Uterus (tissue), 4 donors: ENCODE measurements around the gene MALAT1. TPM values are rescaled to one million over a fixed set of nuclear protein-coding genes. Genes with fewer than 3 reads are reported as not detected.
"Not testable (repeated sequence)": the region's sequence is repeated elsewhere in the genome, so short reads cannot be mapped to it uniquely, and the experiment has no call there.

ENCODE experiments used
- DNase-seq, 2 donors: peaks; one replicate each; pipeline ENCODE4 v3.0.0-alpha.2; 2019 to 2020
- H3K27ac ChIP-seq, 2 donors: fragments of 200-600 bp; sonication (generic); 1 replicate in 1 of 2; 2 replicates in 1 of 2; pipeline ENCODE4 v1.5.1; 2016 to 2018
- H3K27me3 ChIP-seq, 2 donors: fragments of 200-600 bp; sonication (generic); one replicate each; pipeline ENCODE4 v1.5.1; 2018 to 2019; ENCODE audit warnings: control low read depth in 1 of 2
- H3K36me3 ChIP-seq, 2 donors: fragments of 200-600 bp; sonication (generic); one replicate each; pipeline ENCODE4 v1.5.1; 2019; ENCODE audit warnings: control low read depth in 1 of 2
- H3K4me1 ChIP-seq, 2 donors: fragments of 200-600 bp; sonication (generic); one replicate each; pipeline ENCODE4 v1.5.1; 2018 to 2019; ENCODE audit warnings: control low read depth in 1 of 2
- H3K4me3 ChIP-seq, 2 donors: fragments of 200-600 bp; sonication (generic); 1 replicate in 1 of 2; 2 replicates in 1 of 2; pipeline ENCODE4 v1.5.1; 2018 to 2019; ENCODE audit warnings: mild to moderate bottlenecking in 1 of 2
- H3K9me3 ChIP-seq, 2 donors: fragments of 200-600 bp; sonication (generic); one replicate each; pipeline ENCODE4 v1.5.1; 2019; ENCODE audit warnings: control low read depth in 1 of 2
- CTCF ChIP-seq, 4 experiments: fragments of 200-600 bp in 2 of 4; fragments of 450-650 bp in 2 of 4; sonication (generic) in 2 of 4; IDR thresholded peaks; one replicate each; pipeline ENCODE4 v1.5.1; 2016 to 2019; ENCODE audit warnings: antibody characterized with exemption in 4 of 4, mild to moderate bottlenecking in 2 of 4, moderate library complexity in 1 of 4
- POLR2A ChIP-seq, 2 donors: fragments of 450-650 bp; IDR thresholded peaks; one replicate each; pipeline ENCODE4 v1.6.1; 2016; ENCODE audit warnings: antibody characterized with exemption in 2 of 2, mild to moderate bottlenecking in 1 of 2, moderate library complexity in 1 of 2
- intact Hi-C: fragments of 100-400 bp; cut with DNase I; formaldehyde crosslinking; loops from one replicate; pipeline ENCODE4 v1.15.1; 2023; ENCODE audit warnings: low total_unique reads
- total RNA-seq, 4 donors: library from RNA; depleted of rRNA in 3 of 4; stranded (reverse); fragments of >200 nt in 3 of 4; gene quantifications; one replicate each; pipeline versions ENCODE4 v1.1.0 to v1.2.4, GENCODE V29; 2014 to 2023
- donor health status: DM: yes; HTN: yes; CAD: no.

The MALAT1 gene
- total RNA-seq, 4 donors from 2014 or later: 6,732 to 19,335 (median 13,886) TPM

GRCh38 chr11:65470433-65471049 lies 28.3 kb upstream of the MALAT1 start:
- intact Hi-C loops: no loop called here
- H3K4me3 ChIP-seq: no peak overlapping the region
- peak in 1 of 2 donors; percentile 29 for DNase-seq

DNA sequence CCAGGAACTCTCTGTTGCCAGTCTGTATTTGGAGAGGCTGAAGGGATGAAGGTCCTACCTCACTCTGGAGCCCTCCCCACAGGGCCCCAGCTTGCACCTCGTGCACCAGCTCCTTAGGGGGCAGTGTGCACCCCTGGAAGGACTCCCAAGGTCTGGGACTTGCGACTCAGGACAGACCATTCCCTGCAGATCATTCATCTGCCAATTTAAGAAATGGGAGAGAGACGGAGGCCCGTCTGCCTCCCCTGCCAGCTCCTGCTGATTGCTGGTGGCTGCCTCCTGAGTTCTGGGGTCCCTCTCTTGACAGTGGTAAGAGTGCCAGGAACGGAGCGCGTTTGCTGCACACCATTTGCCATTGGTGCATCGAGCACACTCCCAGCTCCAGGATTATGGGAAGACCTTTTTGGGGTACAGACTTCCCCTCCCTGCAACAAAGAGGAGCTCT lies 27.4 kb upstream of the MALAT1 start:
- no peaks in the 10 kb centered on the region for H3K27me3 ChIP-seq
- H3K4me1 ChIP-seq: peaks cover 4 to 22% of the 10 kb centered on the region in 2 donors
- H3K36me3 ChIP-seq: no peaks in the 10 kb centered on the region
- peak overlapping the region; percentile 97 to 98 for H3K27ac ChIP-seq
- peak; percentile 82 to 84 for DNase-seq
- TF ChIP-seq POLR2A (IDR thresholded peaks at IDR 0.05) (peak in 1 of 2 donors; percentile 34), CTCF (IDR thresholded peaks at IDR 0.05) (peak; percentile 47 to 64 (median 60))
- H3K4me3 ChIP-seq: peak overlapping the region; percentile 11 to 19
- intact Hi-C loops: no loop called here
- H3K9me3 ChIP-seq: no peaks in the 10 kb centered on the region

More at GRCh38 chr11:65470433-65471049, 28.3 kb upstream of the MALAT1 start:
- Histone ChIP-seq H3K27me3 (no peaks in the 10 kb centered on the region), H3K9me3 (no peaks in the 10 kb centered on the region), H3K4me1 (peaks cover 4 to 22% of the 10 kb centered on the region in 2 donors), H3K36me3 (no peaks in the 10 kb centered on the region), H3K27ac (peak overlapping the region; percentile 97 to 98)
- TF ChIP-seq CTCF (IDR thresholded peaks at IDR 0.05): no peak
- no peak for TF ChIP-seq POLR2A (IDR thresholded peaks at IDR 0.05)

- DNase-seq: peak in 1 of 2 donors; percentile 35
- intact Hi-C loops, H3K27me3 ChIP-seq, H3K9me3 ChIP-seq, H3K36me3 ChIP-seq, H3K4me3 ChIP-seq: not testable (repeated sequence)
- H3K27ac ChIP-seq: peak overlapping the region; percentile 97 to 98
- peaks cover 4 to 22% of the 10 kb centered on the region in 2 donors for H3K4me1 ChIP-seq
These were observed 26.1 kb upstream of the MALAT1 start for GRCh38 chr11:65472588-65473277.

DNA sequence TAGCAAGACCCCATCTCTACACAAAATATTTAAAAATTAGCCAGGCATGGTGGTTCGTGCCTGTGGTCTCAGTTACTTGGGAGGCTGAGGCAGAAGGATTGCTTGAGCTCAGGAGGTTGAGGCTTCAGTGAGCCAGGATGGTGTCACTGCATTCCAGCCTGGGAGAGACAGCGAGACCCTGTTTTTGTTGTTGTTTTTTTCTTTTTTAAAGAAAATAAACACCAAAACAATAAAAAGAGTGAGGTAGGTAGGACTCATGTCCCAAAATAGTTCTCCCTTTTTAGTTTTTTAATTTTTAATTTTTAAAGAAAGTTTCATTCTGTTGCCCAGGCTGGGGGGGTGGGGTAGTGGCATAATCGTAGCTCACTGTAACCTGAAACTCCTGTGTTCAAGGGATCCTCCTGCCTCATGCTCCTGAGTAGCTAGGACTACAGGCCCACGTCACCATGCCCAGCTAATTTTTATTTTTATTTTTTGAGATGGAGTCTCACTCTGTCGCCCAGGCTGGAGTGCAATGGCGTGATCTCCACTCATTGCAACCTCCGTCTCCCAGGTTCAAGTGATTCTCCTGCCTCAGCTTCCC lies 25.5 kb upstream of the MALAT1 start:
- H3K27ac ChIP-seq: peak overlapping the region; percentile 97 to 98
- H3K4me1 ChIP-seq: peaks cover 4 to 22% of the 10 kb centered on the region in 2 donors
- peak in 1 of 2 donors; percentile 24 for DNase-seq
- intact Hi-C loops: no loop called here
- H3K36me3 ChIP-seq: no peaks in the 10 kb centered on the region
- TF ChIP-seq CTCF (IDR thresholded peaks at IDR 0.05): no peak
- no peak for TF ChIP-seq POLR2A (IDR thresholded peaks at IDR 0.05)
- no peaks in the 10 kb centered on the region for H3K9me3 ChIP-seq
- H3K4me3 ChIP-seq: no peak overlapping the region
- H3K27me3 ChIP-seq: no peaks in the 10 kb centered on the region

DNA sequence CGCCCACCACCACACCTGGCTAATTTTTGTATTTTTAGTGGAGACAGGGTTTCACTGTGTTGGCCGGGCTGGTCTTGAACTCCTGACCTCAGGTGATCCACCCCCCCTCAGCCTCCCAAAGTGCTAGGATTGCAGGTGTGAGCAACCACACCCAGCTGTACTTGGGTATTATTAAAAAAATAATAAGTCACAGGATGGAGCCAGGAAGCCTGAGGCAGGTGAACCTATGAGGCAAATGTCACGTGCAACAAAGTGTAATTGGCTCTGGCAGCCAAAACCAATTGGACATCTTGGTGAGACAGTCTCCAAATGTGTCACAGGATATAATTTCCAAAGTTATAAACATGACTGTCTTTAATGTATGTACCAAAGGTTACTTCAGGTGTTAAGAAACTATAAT lies 24.0 kb upstream of the MALAT1 start:
- Histone ChIP-seq H3K4me3 (no peak overlapping the region), H3K9me3 (no peaks in the 10 kb centered on the region), H3K27ac (peak overlapping the region; percentile 97 to 98), H3K4me1 (peaks cover 8 to 27% of the 10 kb centered on the region in 2 donors), H3K36me3 (no peaks in the 10 kb centered on the region), H3K27me3 (no peaks in the 10 kb centered on the region)
- intact Hi-C loops: no loop called here
- TF ChIP-seq POLR2A (IDR thresholded peaks at IDR 0.05) (no peak), CTCF (IDR thresholded peaks at IDR 0.05) (no peak)
- peak in 1 of 2 donors; percentile 26 for DNase-seq
